Measurements from ENCODE around the gene MREG.
"Not testable (repeated sequence)": the region's sequence is repeated elsewhere in the genome, so short reads cannot be mapped to it uniquely, and the experiment has no call there.

MREG gene

GRCh38 chr2:215958257-215958656, 55.1 kb downstream of the MREG start:
- no peak for DNase-seq (ENCODE audit: low read depth in 3 of 3)

GRCh38 chr2:215957354-215958122, 55.8 kb downstream of the MREG start:
- DNase-seq (ENCODE audit: low read depth in 3 of 3): not testable (repeated sequence)

- DNase-seq (ENCODE audit: low read depth in 3 of 3): no peak
Measured at GRCh38 chr2:215952860-215953637, 60.3 kb downstream of the MREG start.

GRCh38 chr2:215951558-215951957, 61.8 kb downstream of the MREG start:
- DNase-seq (ENCODE audit: low read depth in 3 of 3): no peak

GRCh38 chr2:215949991-215950404, 63.4 kb downstream of the MREG start:
- DNase-seq (ENCODE audit: low read depth in 3 of 3): no peak

GRCh38 chr2:215948051-215948450, 65.3 kb downstream of the MREG start:
- no peak for DNase-seq (ENCODE audit: low read depth in 3 of 3)

- no peak for DNase-seq (ENCODE audit: low read depth in 3 of 3)
Measured at GRCh38 chr2:215946586-215946985, 66.8 kb downstream of the MREG start.

- DNase-seq (ENCODE audit: low read depth in 3 of 3): no peak
Measured at GRCh38 chr2:215942194-215942593, 71.2 kb downstream of the MREG start.

- no peak for DNase-seq (ENCODE audit: low read depth in 3 of 3)
Measured at GRCh38 chr2:215941726-215942125, 71.6 kb downstream of the MREG start.

- no peak for DNase-seq (ENCODE audit: low read depth in 3 of 3)
Measured at GRCh38 chr2:215940645-215941184, 72.6 kb downstream of the MREG start.

GRCh38 chr2:215937190-215937589, 76.2 kb downstream of the MREG start:
- no peak for DNase-seq (ENCODE audit: low read depth in 3 of 3)

- no peak for DNase-seq (ENCODE audit: low read depth in 3 of 3)
Measured at GRCh38 chr2:215933151-215933550, 80.2 kb downstream of the MREG start.

GRCh38 chr2:215931256-215931903, 82.0 kb downstream of the MREG start:
- DNase-seq (ENCODE audit: low read depth in 3 of 3): peak; percentile 33 to 40 (median 33)

- no peak for DNase-seq (ENCODE audit: low read depth in 3 of 3)
Measured at GRCh38 chr2:215930505-215931253, 82.7 kb downstream of the MREG start.

- no peak for DNase-seq (ENCODE audit: low read depth in 3 of 3)
Measured at GRCh38 chr2:215929602-215930335, 83.6 kb downstream of the MREG start.

- no peak for DNase-seq (ENCODE audit: low read depth in 3 of 3)
Measured at GRCh38 chr2:215928086-215928485, 85.3 kb downstream of the MREG start.

GRCh38 chr2:215926992-215927391, 86.4 kb downstream of the MREG start:
- not testable (repeated sequence) for DNase-seq (ENCODE audit: low read depth in 3 of 3)

- no peak for DNase-seq (ENCODE audit: low read depth in 3 of 3)
Measured at GRCh38 chr2:215921895-215922294, 91.5 kb downstream of the MREG start.

GRCh38 chr2:215920244-215921100, 92.9 kb downstream of the MREG start:
- peak; percentile 20 to 47 (median 35) for DNase-seq (ENCODE audit: low read depth in 3 of 3)
